Mesothelial cell of epicardium (in vitro differentiated cells): ENCODE data around the gene FOXP1. TPM values are rescaled to one million over a fixed set of nuclear protein-coding genes. Genes with fewer than 3 reads are reported as not detected.

Experiments
- DNase-seq, 2 experiments: peaks; one replicate each; pipeline ENCODE4 v3.0.0; 2021; ENCODE audit warnings: low spot score in 2 of 2; ENCODE audit not compliant: unreplicated experiment in 2 of 2
- H3K27ac Mint-ChIP-seq: 2 replicates; pipeline ENCODE4 v1.8.0; 2021; ENCODE audit warnings: mixed read lengths
- H3K27me3 Mint-ChIP-seq: 2 replicates; pipeline ENCODE4 v1.8.0; 2021; ENCODE audit warnings: low read depth, mixed read lengths
- H3K36me3 Mint-ChIP-seq: 2 replicates; pipeline ENCODE4 v1.8.0; 2021; ENCODE audit warnings: mixed read lengths
- H3K4me1 Mint-ChIP-seq: 2 replicates; pipeline ENCODE4 v1.8.0; 2021; ENCODE audit warnings: mixed read lengths
- H3K4me3 Mint-ChIP-seq: 2 replicates; pipeline ENCODE4 v1.8.0; 2021; ENCODE audit warnings: mild to moderate bottlenecking, moderate library complexity, mixed read lengths
- H3K9me3 Mint-ChIP-seq: 2 replicates; pipeline ENCODE4 v1.8.0; 2021; ENCODE audit warnings: mixed read lengths
- CTCF ChIP-seq: fragments of 200-600 bp; sonication (generic); IDR thresholded peaks from one replicate; pipeline ENCODE4 v1.5.0; 2021; ENCODE audit warnings: antibody characterized with exemption; ENCODE audit not compliant: unreplicated experiment
- total RNA-seq: library from RNA; stranded (reverse); gene quantifications from 3 replicates; pipeline ENCODE4 v1.2.1, GENCODE V29; 2021

Gene FOXP1
- total RNA-seq, 1 donor from 2014 or later: 187 TPM

- Mint-ChIP-seq H3K4me1 (peaks cover 28% of the 10 kb centered on the region), H3K4me3 (no peak overlapping the region), H3K27me3 (no peaks in the 10 kb centered on the region), H3K27ac (no peak overlapping the region), H3K36me3 (peaks cover 29% of the 10 kb centered on the region), H3K9me3 (no peaks in the 10 kb centered on the region)
- TF ChIP-seq CTCF: no peak
- no peak for DNase-seq
These were observed 587.4 kb downstream of the FOXP1 start for GRCh38 chr3:70996082-70996481.

GRCh38 chr3:70994644-70995043 is 588.9 kb downstream of the FOXP1 start:
- H3K27ac Mint-ChIP-seq: no peak overlapping the region
- H3K9me3 Mint-ChIP-seq: no peaks in the 10 kb centered on the region
- no peak overlapping the region for H3K4me3 Mint-ChIP-seq
- DNase-seq: no peak
- H3K4me1 Mint-ChIP-seq: peaks cover 22% of the 10 kb centered on the region
- H3K27me3 Mint-ChIP-seq: no peaks in the 10 kb centered on the region
- TF ChIP-seq CTCF: no peak
- H3K36me3 Mint-ChIP-seq: peaks cover 31% of the 10 kb centered on the region

GRCh38 chr3:70992562-70993204 is 590.8 kb downstream of the FOXP1 start:
- no peaks in the 10 kb centered on the region for H3K9me3 Mint-ChIP-seq
- H3K27ac Mint-ChIP-seq: peak overlapping the region; percentile 70
- H3K27me3 Mint-ChIP-seq: no peaks in the 10 kb centered on the region
- no peak for TF ChIP-seq CTCF
- H3K4me1 Mint-ChIP-seq: peaks cover 21% of the 10 kb centered on the region
- DNase-seq: no peak
- H3K36me3 Mint-ChIP-seq: peaks cover 30% of the 10 kb centered on the region
- no peak overlapping the region for H3K4me3 Mint-ChIP-seq

- Mint-ChIP-seq H3K9me3 (no peaks in the 10 kb centered on the region), H3K27ac (peak overlapping the region; percentile 70), H3K36me3 (peaks cover 31% of the 10 kb centered on the region), H3K4me3 (no peak overlapping the region), H3K27me3 (no peaks in the 10 kb centered on the region), H3K4me1 (peaks cover 21% of the 10 kb centered on the region)
- DNase-seq: no peak
- TF ChIP-seq CTCF: no peak
These were observed 591.4 kb downstream of the FOXP1 start for GRCh38 chr3:70992131-70992530.

GRCh38 chr3:70990723-70991122 is 592.8 kb downstream of the FOXP1 start:
- no peak for DNase-seq
- H3K4me3 Mint-ChIP-seq: no peak overlapping the region
- no peaks in the 10 kb centered on the region for H3K9me3 Mint-ChIP-seq
- H3K27me3 Mint-ChIP-seq: no peaks in the 10 kb centered on the region
- H3K36me3 Mint-ChIP-seq: peaks cover 35% of the 10 kb centered on the region
- no peak for TF ChIP-seq CTCF
- H3K27ac Mint-ChIP-seq: no peak overlapping the region
- H3K4me1 Mint-ChIP-seq: peaks cover 29% of the 10 kb centered on the region
